Skeletal muscle satellite cell (primary cell): ENCODE data around the gene C20orf173.
"Not testable (repeated sequence)": the region's sequence is repeated elsewhere in the genome, so short reads cannot be mapped to it uniquely, and the experiment has no call there.

Source experiments
- H3K27me3 ChIP-seq: 2 replicates; pipeline ENCODE4 v1.7.0; 2013; ENCODE audit warnings: low read length; ENCODE audit not compliant: control insufficient read depth, insufficient read depth
- H3K36me3 ChIP-seq: 2 replicates; pipeline ENCODE4 v1.7.0; 2013; ENCODE audit warnings: mild to moderate bottlenecking, control low read depth, low read length; ENCODE audit not compliant: insufficient read depth
- H3K4me1 ChIP-seq: 2 replicates; pipeline ENCODE4 v1.7.0; 2013; ENCODE audit warnings: low read length; ENCODE audit not compliant: control insufficient read depth, insufficient read depth
- H3K4me2 ChIP-seq: 2 replicates; pipeline ENCODE4 v1.7.0; 2013; ENCODE audit warnings: mild to moderate bottlenecking, low read length
- H3K4me3 ChIP-seq: 2 replicates; pipeline ENCODE4 v1.7.0; 2013; ENCODE audit warnings: low read length
- H3K9ac ChIP-seq: 2 replicates; pipeline ENCODE4 v1.7.0; 2013; ENCODE audit warnings: mild to moderate bottlenecking, low read depth, low read length, moderate library complexity
- H3K9me3 ChIP-seq: replicated peaks from 2 replicates; pipeline ENCODE4 v1.7.0; 2013; ENCODE audit warnings: mild to moderate bottlenecking, control low read depth, low read length

The C20orf173 gene

DNA sequence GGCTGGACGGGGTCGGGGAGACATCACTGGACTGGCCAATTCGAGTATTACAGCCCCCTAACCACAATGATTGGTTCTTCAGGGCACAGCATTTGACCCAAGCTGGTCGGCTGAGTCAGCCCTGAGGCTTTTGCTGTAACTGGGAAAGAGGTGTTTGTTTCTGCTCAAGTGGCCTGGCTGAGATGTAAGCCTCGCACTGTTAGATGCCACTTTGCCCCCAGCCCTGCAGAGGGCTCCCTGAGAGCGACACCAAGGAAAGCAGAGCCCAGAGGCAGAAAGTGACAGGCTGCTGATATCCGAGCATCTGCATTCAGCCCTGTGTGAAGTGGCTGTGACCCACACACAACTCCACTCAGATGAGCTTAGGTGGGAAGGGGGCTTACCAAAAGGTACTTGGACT lies 31.8 kb upstream of the C20orf173 start:
- Histone ChIP-seq H3K4me3 (no peak overlapping the region), H3K4me1 (peaks cover 2% of the 10 kb centered on the region), H3K4me2 (no peak overlapping the region), H3K9ac (no peak overlapping the region), H3K9me3 (no peaks in the 10 kb centered on the region), H3K27me3 (peaks cover 8% of the 10 kb centered on the region), H3K36me3 (peaks cover 25% of the 10 kb centered on the region)

DNA sequence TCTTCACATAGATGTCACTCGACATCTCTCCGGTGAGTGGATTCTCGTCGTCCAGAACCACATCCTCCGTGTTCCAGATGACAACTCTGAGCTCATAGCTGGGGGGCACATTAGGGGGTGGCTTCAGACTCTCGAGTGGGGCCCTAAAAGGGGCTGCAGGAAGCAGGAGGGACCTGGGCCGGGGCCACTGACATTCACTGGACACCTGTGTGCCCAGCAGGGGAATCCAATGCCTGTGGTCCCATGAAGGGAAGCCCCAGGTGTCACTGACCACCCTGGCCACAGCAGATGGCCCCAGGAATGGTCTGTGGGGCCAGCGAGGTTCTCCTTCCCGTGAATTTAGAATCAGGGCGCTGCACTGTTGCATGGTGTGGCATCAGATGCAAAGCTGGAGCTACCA lies 31.1 kb upstream of the C20orf173 start:
- no peak overlapping the region for H3K4me2 ChIP-seq
- peaks cover 4% of the 10 kb centered on the region for H3K27me3 ChIP-seq
- no peaks in the 10 kb centered on the region for H3K9me3 ChIP-seq
- H3K4me1 ChIP-seq = peaks cover 2% of the 10 kb centered on the region
- no peak overlapping the region for H3K9ac ChIP-seq
- H3K36me3 ChIP-seq = peaks cover 32% of the 10 kb centered on the region
- no peak overlapping the region for H3K4me3 ChIP-seq

DNA sequence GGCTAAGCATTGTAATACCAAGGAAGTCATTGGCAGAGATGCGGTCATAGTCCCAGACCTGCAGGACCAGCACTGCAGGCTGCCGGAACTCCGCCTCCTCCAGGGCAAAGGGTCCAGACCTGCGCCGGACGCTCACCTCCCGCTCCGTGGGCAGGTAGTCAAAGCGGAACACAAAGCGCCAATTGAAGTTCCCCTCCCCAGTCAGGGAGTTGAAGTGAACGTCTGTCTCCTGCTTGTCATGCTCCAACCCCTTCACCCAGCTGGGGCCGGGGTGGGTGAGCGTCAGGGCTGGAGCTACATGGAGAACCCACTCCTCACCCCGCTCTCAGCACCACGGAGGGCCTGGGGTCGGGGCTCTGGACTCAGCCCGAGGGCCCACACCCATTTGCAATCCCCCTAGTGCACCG lies 30.7 kb upstream of the C20orf173 start:
- H3K4me2 ChIP-seq = no peak overlapping the region
- no peak overlapping the region for H3K4me3 ChIP-seq
- H3K36me3 ChIP-seq = peaks cover 37% of the 10 kb centered on the region
- H3K9me3 ChIP-seq = no peaks in the 10 kb centered on the region
- H3K9ac ChIP-seq = no peak overlapping the region
- peaks cover 4% of the 10 kb centered on the region for H3K27me3 ChIP-seq
- H3K4me1 ChIP-seq = peaks cover 2% of the 10 kb centered on the region

DNA sequence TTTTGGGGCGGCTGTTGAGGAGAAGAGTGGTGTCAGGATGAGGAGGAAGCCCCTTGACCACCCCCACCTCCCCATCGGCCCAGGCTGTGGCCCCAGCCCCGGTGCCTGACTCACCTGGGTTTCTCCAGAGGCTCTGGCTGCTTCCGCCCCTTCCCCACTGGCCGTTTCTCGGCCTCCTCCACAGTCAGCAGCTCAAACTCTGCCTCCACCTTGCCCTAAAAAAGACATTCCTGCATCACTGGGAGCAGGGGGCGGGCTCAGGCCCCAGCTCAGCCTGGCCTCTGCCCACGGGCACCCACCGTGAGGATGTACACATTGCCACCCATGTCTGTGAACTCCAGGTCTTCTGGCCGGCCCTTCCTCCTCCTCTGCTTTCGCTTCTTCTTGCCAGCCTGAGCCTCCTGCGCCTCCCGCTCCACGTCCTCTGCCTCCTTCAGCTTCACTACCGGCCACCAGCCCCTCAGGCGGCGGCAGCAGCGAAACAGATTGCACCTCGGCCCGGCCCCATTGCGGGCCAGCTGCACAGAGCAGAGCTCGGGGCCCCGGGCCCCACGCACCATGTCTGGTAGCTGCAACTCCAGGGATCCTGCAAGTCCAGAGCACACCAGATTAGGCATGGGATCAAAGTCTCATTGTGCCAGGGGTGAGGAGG lies 29.7 kb upstream of the C20orf173 start:
- no peak overlapping the region for H3K9ac ChIP-seq
- H3K27me3 ChIP-seq = no peaks in the 10 kb centered on the region
- H3K36me3 ChIP-seq = peaks cover 44% of the 10 kb centered on the region
- peaks cover 2% of the 10 kb centered on the region for H3K4me1 ChIP-seq
- no peak overlapping the region for H3K4me3 ChIP-seq
- no peak overlapping the region for H3K4me2 ChIP-seq
- H3K9me3 ChIP-seq = no peaks in the 10 kb centered on the region

DNA sequence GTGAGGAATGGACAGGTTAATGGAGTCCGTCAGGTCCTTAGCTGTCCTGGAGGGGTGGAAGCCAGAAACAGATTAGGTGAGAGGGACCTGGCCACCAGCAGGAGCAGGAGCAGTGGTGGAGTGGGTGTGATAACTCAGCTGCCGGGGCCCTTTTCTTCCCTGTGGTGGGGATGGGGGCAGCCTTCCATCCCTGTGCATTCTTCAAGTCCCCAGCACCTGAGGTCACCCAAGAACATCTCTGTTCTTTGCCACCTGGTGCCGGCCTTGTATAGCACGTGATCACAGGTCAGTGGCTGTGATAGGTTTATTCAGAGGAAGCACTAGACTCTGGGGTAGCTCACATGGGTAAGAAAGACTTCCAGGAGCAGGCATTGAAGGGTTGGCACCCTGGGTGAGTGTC lies 29.0 kb upstream of the C20orf173 start:
- H3K27me3 ChIP-seq = no peaks in the 10 kb centered on the region
- H3K36me3 ChIP-seq = peaks cover 51% of the 10 kb centered on the region
- H3K9ac ChIP-seq = no peak overlapping the region
- H3K9me3 ChIP-seq = no peaks in the 10 kb centered on the region
- no peak overlapping the region for H3K4me2 ChIP-seq
- H3K4me1 ChIP-seq = peaks cover 2% of the 10 kb centered on the region
- no peak overlapping the region for H3K4me3 ChIP-seq

DNA sequence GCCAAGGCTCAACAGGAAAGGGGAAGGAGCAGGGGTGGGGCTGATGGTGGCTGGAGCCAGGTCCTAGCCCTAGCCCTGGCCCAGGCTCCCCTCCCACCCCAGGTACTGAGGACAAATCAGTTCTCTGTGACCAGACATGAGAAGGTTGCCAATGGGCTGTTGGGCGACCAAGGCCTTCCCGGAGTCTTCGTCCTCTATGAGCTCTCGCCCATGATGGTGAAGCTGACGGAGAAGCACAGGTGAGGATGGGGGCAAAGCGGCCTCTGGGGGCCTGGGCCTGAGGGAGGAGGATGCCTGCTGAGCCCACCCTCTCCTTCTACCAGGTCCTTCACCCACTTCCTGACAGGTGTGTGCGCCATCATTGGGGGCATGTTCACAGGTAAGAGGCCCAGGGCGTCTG lies 27.4 kb upstream of the C20orf173 start:
- H3K36me3 ChIP-seq = peaks cover 60% of the 10 kb centered on the region

DNA sequence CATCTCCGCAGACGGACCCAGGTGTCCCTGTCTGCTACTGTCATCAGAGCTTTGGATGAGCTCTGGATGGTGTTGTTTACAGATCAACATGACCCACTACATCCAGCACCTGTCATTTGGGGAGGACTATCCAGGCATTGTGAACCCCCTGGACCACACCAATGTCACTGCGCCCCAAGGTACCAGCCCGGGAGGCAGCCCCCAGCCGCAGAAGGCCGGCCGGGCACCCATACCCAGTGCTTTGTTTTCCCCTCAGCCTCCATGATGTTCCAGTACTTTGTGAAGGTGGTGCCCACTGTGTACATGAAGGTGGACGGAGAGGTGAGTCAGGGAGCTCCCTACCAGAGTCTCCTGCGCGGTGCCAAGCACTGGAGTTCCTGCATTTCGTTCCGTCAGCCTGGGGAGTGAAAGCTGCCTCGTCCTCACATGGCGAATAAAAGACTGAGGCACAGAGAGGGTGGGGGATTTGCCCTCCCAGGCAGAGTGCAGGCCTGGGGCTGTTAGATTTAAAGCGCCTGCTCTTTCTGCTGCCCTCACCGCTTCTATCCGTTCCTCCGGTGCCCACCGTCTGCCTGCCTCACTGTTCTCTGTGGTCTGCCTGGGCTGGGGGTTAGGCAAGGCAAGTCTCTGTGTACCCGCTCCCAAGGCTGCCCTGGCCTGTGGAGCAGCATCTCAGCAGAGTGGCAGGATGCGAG lies 26.6 kb upstream of the C20orf173 start:
- Histone ChIP-seq H3K36me3 (peaks cover 66% of the 10 kb centered on the region), H3K4me2 (no peak overlapping the region), H3K4me1 (no peaks in the 10 kb centered on the region), H3K9ac (no peak overlapping the region), H3K4me3 (no peak overlapping the region), H3K27me3 (no peaks in the 10 kb centered on the region), H3K9me3 (no peaks in the 10 kb centered on the region)

More for the DNA sequence above, 27.4 kb upstream of the C20orf173 start:
- H3K4me2 ChIP-seq = no peak overlapping the region
- H3K27me3 ChIP-seq = no peaks in the 10 kb centered on the region
- H3K9me3 ChIP-seq = no peaks in the 10 kb centered on the region
- no peak overlapping the region for H3K9ac ChIP-seq
- H3K4me3 ChIP-seq = no peak overlapping the region
- peaks cover 2% of the 10 kb centered on the region for H3K4me1 ChIP-seq

DNA sequence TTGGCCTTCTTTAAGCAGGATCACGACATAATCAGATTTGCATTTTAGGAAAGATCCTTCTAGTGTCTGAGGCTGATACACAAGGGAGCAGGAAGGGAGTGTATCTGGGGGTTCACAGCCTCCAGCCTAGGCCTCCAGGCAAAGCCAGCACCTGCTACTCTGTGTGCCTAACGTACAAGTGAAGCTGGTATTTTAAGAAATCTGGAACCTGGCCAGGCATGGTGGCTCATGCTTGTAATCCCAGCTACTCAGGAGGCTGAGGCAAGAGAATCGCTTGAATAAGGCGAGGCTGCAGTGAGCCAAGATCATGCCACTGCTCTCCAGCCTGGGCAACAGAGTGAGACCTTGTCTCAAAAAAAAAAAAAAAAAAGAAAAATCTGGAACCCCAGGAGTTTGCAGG lies 26.0 kb upstream of the C20orf173 start:
- H3K9me3 ChIP-seq, H3K4me1 ChIP-seq, H3K27me3 ChIP-seq, H3K4me2 ChIP-seq, H3K9ac ChIP-seq, H3K4me3 ChIP-seq: not testable (repeated sequence)
- H3K36me3 ChIP-seq = peaks cover 68% of the 10 kb centered on the region

DNA sequence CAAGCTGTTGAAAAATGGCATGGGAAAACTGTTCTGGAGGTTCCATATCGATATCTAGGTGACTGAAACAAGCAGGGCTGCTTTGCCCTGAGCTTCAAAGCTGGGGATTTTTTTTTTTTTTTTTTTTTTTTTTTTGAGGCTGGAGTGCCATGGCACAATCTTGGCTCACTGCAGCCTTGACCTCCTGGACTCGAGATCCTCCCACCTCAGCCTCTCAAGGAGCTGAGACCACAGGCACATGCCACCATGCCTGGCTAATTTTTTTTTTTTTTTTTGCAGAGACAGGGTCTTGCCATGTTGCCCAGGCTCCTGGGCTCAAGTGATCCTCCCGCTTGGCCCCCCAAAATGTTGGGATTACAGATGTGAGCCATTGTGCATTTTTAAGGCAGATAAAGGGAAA lies 23.5 kb upstream of the C20orf173 start:
- H3K27me3 ChIP-seq = no peaks in the 10 kb centered on the region
- no peak overlapping the region for H3K4me2 ChIP-seq
- H3K9me3 ChIP-seq = no peaks in the 10 kb centered on the region
- H3K9ac ChIP-seq = no peak overlapping the region
- no peak overlapping the region for H3K4me3 ChIP-seq
- H3K4me1 ChIP-seq = no peaks in the 10 kb centered on the region
- peaks cover 76% of the 10 kb centered on the region for H3K36me3 ChIP-seq

DNA sequence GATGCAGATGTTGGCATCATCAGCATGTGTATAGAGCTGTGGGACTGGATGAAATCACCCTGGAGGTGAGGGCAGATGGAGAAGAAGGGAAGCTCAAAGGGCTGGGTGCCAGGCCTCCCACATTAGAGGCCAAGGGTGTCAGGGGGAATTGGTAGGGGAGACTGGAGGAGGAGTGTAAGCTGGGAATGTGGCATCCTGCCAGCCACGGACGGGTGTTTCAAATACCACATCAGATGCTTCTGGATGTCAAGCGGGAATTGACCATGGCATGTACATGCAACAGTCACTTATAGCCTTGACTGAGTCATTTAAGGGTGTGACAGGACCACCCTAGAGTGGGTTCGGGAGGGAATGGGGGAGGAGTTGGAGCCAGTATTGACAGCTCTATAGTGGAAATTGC lies 22.1 kb upstream of the C20orf173 start:
- Histone ChIP-seq H3K27me3 (no peaks in the 10 kb centered on the region), H3K9me3 (no peaks in the 10 kb centered on the region), H3K4me2 (no peak overlapping the region), H3K9ac (no peak overlapping the region), H3K4me1 (no peaks in the 10 kb centered on the region), H3K36me3 (peaks cover 70% of the 10 kb centered on the region), H3K4me3 (no peak overlapping the region)

DNA sequence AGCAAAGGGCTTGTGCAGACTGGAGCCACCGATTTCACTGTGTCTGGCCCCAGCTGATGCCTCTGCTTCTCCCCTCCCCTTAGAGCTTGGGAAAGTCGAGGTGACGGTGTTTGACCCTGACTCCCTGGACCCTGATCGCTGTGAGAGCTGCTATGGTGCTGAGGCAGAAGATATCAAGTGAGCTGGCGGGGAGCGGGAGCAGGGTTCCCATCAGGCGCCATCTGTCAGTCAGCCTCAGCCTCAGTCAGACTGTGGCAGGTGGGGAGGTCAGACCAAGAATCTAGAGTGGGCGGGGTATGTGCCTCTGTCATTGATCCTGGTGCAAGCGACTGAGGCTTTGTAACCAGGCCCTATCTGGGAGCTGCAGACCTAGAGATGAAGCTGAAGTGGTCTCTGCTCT lies 17.9 kb upstream of the C20orf173 start:
- Histone ChIP-seq H3K9ac (no peak overlapping the region), H3K9me3 (no peaks in the 10 kb centered on the region), H3K36me3 (peaks cover 47% of the 10 kb centered on the region), H3K4me2 (no peak overlapping the region), H3K27me3 (no peaks in the 10 kb centered on the region), H3K4me3 (no peak overlapping the region), H3K4me1 (peaks cover 6% of the 10 kb centered on the region)

DNA sequence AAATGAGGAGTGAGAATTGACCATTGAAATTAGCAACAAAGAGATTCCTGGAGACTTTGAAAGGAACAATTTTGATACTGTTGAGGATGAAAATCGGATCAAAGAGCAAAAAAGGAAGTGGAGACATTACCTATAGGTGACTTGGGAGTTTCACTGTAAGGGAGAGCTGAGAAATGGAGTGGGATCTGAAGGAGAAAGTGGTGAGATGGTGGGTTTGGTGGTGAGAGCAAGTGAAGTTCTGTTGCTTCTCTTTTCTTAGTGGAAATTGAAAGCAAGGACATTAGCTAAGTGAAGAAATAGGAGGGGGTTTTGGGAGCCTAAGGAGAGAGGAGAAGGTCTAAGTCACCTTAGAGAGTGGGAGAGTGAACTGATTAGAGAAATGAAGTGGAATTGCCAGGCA lies 16.7 kb upstream of the C20orf173 start:
- Histone ChIP-seq H3K4me1 (peaks cover 12% of the 10 kb centered on the region), H3K9ac (no peak overlapping the region), H3K9me3 (no peaks in the 10 kb centered on the region), H3K36me3 (peaks cover 36% of the 10 kb centered on the region), H3K4me2 (no peak overlapping the region), H3K27me3 (no peaks in the 10 kb centered on the region), H3K4me3 (no peak overlapping the region)
